Measurements from ENCODE around the gene TLE3. TPM values are rescaled to one million over a fixed set of nuclear protein-coding genes. Genes with fewer than 3 reads are reported as not detected.

Gene TLE3
- total RNA-seq, 4 donors from 2014 or later = 44.0 to 159 (median 78.8) TPM

DNA sequence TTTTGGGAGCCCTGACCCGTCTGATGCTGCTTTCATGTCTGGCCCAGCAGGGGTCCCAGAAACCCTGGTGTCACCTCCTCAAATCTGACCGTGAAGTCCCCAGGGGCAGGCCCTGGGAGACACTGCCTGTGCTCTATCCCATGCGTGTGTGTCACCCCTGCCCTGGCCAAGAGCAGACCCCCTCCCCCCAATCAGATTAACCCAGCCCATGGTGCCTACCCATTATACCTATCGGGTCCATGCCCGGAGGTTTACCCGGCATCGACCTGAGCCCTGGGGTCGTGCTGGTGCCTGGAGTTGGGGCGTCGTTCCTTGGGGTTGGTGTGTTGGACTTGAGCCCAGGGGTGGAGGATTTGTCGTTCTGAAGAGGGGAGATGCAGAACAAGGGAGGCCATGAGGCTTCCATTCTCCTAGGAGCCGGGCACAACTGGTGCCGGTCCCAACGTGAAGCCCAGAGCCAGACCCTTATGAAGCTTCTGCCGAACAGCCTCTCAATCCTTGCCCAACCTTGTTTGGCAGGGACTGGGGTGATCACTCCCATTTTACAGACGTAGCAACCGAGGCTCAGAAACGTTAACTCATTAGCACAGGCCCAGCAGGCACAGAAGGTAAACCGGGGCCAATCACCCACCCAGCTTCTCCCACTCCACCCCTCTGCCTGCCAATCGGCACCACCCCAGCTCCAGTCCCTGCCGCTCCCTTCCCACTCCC is 39.6 kb downstream of the TLE3 start:
- TF ChIP-seq CTCF (IDR thresholded peaks at IDR 0.05) = no peak
- no peak for DNase-seq (ENCODE audit: low spot score)
- ATAC-seq (ENCODE audit: low FRiP score) = no peak

DNA sequence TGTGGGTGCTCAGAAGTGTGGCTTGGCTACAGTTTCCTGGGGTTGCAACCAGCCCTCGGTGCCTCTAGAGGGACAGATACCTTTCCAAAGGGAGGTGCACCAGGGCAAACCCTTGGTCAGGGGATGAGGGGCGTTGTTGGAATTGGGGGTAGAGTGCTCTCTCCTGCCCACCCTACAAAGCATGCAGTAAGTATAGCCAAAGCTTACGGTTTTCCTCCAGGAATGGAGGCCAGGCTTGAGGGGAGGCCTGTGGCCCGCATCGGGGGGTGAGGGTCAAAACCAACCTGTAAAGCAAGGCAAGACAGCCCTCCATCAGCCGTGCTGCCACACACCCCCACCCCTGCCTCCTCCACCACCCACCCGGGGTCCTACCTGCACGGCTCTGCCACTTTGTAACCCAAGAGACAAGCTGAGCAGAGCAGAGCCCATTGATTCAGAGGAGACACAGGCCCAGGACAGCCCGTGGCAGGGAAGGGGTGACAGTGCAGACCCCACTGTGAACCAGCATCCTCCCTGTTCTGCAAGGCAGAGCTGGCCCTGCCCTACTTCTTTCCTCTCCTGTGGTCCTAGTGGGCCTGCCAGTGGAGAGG is 41.5 kb downstream of the TLE3 start:
- ATAC-seq (ENCODE audit: low FRiP score) (no peak), DNase-seq (ENCODE audit: low spot score) (no peak)
- no peak for TF ChIP-seq CTCF (IDR thresholded peaks at IDR 0.05)

GRCh38 chr15:70055601-70056051 is 42.1 kb downstream of the TLE3 start:
- TF ChIP-seq CTCF (IDR thresholded peaks at IDR 0.05) = no peak
- DNase-seq (ENCODE audit: low spot score) (no peak), ATAC-seq (ENCODE audit: low FRiP score) (no peak)

GRCh38 chr15:70054884-70055387 is 42.8 kb downstream of the TLE3 start:
- ATAC-seq (ENCODE audit: low FRiP score) (no peak), DNase-seq (ENCODE audit: low spot score) (no peak)
- TF ChIP-seq CTCF (IDR thresholded peaks at IDR 0.05) = no peak

DNA sequence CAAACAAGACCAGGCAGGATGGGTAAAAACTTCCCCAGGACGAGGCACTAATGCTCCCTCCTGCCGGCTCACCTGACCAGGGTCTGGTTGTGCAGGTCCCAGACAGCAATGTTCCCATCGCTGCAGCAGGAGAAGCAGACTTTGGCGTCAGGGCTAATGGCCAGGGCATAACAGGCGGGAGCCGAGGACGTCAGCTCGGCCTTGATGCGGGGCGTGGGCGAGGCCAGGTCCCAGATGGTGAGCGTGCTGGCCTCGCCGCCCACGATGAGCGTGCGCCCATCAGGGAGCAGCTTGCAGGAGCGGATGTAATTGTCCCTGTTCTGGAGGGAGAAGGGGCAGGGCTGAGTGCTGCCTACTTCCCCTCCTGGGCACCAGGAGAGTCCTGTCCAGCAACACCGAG is 43.4 kb downstream of the TLE3 start:
- no peak for TF ChIP-seq CTCF (IDR thresholded peaks at IDR 0.05)
- ATAC-seq (ENCODE audit: low FRiP score) = no peak
- no peak for DNase-seq (ENCODE audit: low spot score)

- DNase-seq (ENCODE audit: low spot score) (no peak), ATAC-seq (ENCODE audit: low FRiP score) (no peak)
- no peak for TF ChIP-seq CTCF (IDR thresholded peaks at IDR 0.05)
Measured at GRCh38 chr15:70053716-70054229, 43.9 kb downstream of the TLE3 start.

Measured in omental fat pad (tissue), 4 donors.